Astrocyte (in vitro differentiated cells and primary cell): ENCODE results near the gene PLOD1.

ENCODE experiments used
- CTCF ChIP-seq: IDR thresholded peaks from 2 replicates; pipeline ENCODE4 v1.5.1; 2011; ENCODE audit warnings: low read depth, mild to moderate bottlenecking, inconsistent platforms, low read length, moderate library complexity; ENCODE audit not compliant: insufficient read depth
- EZH2 ChIP-seq: IDR thresholded peaks from 2 replicates; pipeline ENCODE4 v1.6.1; 2012; ENCODE audit warnings: mild to moderate bottlenecking, low read length, inconsistent platforms; ENCODE audit not compliant: insufficient read depth

- no peak for TF ChIP-seq CTCF
- no peak for TF ChIP-seq EZH2
Measured at GRCh38 chr1:11957398-11957797, 22.9 kb downstream of the PLOD1 start.
